ENCODE measurements around the gene BPIFB3.

DNA sequence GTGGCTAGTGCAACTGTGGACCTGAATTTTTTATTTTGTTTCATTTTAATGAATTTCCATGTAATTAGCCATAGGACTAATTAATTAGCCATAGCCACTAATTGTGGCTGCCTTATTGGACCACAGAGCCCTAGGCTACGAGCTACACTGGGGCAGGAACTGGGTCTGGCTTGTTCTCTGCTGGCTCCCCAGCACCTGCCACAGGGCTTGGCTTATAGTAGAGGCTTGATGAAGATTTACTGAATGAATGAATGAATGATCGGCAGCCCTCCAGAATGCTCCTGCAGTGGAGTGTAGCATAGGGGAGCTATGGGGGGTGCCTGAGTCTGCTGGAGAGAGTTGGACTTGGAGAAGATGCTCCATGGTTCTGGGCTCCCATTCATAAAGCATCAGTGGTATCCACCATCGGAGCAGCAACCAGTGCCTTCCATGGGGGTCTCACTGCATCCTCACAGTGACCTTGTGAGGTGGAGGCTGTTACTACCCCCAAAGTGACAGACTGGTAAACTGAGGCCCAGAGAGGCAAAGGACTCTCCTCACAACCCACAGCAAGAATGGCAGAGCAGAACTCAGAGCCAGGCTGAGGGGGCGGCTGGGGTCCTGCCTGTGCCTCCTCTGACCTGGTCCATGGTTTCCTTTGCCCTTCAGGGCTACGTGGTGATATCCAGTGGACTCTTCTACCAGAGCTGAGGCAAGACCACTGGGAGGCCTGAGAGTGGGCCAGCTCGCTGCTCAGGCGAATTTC, 30.8 kb upstream of the BPIFB3 start:
- TF ChIP-seq, protein P1, sequence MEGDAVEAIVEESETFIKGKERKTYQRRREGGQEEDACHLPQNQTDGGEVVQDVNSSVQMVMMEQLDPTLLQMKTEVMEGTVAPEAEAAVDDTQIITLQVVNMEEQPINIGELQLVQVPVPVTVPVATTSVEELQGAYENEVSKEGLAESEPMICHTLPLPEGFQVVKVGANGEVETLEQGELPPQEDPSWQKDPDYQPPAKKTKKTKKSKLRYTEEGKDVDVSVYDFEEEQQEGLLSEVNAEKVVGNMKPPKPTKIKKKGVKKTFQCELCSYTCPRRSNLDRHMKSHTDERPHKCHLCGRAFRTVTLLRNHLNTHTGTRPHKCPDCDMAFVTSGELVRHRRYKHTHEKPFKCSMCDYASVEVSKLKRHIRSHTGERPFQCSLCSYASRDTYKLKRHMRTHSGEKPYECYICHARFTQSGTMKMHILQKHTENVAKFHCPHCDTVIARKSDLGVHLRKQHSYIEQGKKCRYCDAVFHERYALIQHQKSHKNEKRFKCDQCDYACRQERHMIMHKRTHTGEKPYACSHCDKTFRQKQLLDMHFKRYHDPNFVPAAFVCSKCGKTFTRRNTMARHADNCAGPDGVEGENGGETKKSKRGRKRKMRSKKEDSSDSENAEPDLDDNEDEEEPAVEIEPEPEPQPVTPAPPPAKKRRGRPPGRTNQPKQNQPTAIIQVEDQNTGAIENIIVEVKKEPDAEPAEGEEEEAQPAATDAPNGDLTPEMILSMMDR (IDR thresholded peaks at IDR 0.05): no peak
- no peak for TF ChIP-seq POLR2A (IDR thresholded peaks at IDR 0.05)
